ENCODE measurements around the gene CPNE8.
A peak's percentile ranks its signal among the peaks of the same experiment; 100 is the strongest.

The CPNE8 gene

GRCh38 chr12:38728894-38729293 is 176.5 kb downstream of the CPNE8 start:
- no peak for DNase-seq (ENCODE audit: low read depth)

- no peak for DNase-seq (ENCODE audit: low read depth)
Observed at GRCh38 chr12:38721611-38722252, 183.7 kb downstream of the CPNE8 start.

GRCh38 chr12:38720661-38721060 is 184.7 kb downstream of the CPNE8 start:
- DNase-seq (ENCODE audit: low read depth), result no peak

- DNase-seq (ENCODE audit: low read depth), result no peak
Observed at GRCh38 chr12:38713294-38713693, 192.1 kb downstream of the CPNE8 start.

GRCh38 chr12:38711054-38711453 is 194.3 kb downstream of the CPNE8 start:
- no peak for DNase-seq (ENCODE audit: low read depth)

- DNase-seq (ENCODE audit: low read depth), result no peak
Observed at GRCh38 chr12:38708466-38708865, 196.9 kb downstream of the CPNE8 start.

- DNase-seq (ENCODE audit: low read depth), result no peak
Observed at GRCh38 chr12:38707648-38708047, 197.7 kb downstream of the CPNE8 start.

GRCh38 chr12:38697289-38697688 is 208.1 kb downstream of the CPNE8 start:
- DNase-seq (ENCODE audit: low read depth), result no peak

- DNase-seq (ENCODE audit: low read depth), result no peak
Observed at GRCh38 chr12:38695057-38695456, 210.3 kb downstream of the CPNE8 start.

- DNase-seq (ENCODE audit: low read depth), result no peak
Observed at GRCh38 chr12:38691164-38691563, 214.2 kb downstream of the CPNE8 start.

- no peak for DNase-seq (ENCODE audit: low read depth)
Observed at GRCh38 chr12:38690646-38691045, 214.7 kb downstream of the CPNE8 start.

- DNase-seq (ENCODE audit: low read depth), result peak; percentile 18
Observed at GRCh38 chr12:38689704-38690103, 215.7 kb downstream of the CPNE8 start.

- DNase-seq (ENCODE audit: low read depth), result no peak
Observed at GRCh38 chr12:38689195-38689594, 216.2 kb downstream of the CPNE8 start.

- no peak for DNase-seq (ENCODE audit: low read depth)
Observed at GRCh38 chr12:38682521-38682920, 222.9 kb downstream of the CPNE8 start.

- DNase-seq (ENCODE audit: low read depth), result no peak
Observed at GRCh38 chr12:38669530-38669929, 235.9 kb downstream of the CPNE8 start.

- DNase-seq (ENCODE audit: low read depth), result no peak
Observed at GRCh38 chr12:38669081-38669480, 236.3 kb downstream of the CPNE8 start.

GRCh38 chr12:38666425-38666824 is 239.0 kb downstream of the CPNE8 start:
- DNase-seq (ENCODE audit: low read depth), result no peak

- DNase-seq (ENCODE audit: low read depth), result no peak
Observed at GRCh38 chr12:38664661-38665269, 240.6 kb downstream of the CPNE8 start.

- no peak for DNase-seq (ENCODE audit: low read depth)
Observed at GRCh38 chr12:38662829-38663228, 242.6 kb downstream of the CPNE8 start.

- no peak for DNase-seq (ENCODE audit: low read depth)
Observed at GRCh38 chr12:38653650-38654049, 251.7 kb downstream of the CPNE8 start.

GRCh38 chr12:38648813-38649212 is 256.6 kb downstream of the CPNE8 start:
- no peak for DNase-seq (ENCODE audit: low read depth)

- DNase-seq (ENCODE audit: low read depth), result no peak
Observed at GRCh38 chr12:38646146-38646545, 259.2 kb downstream of the CPNE8 start.

GRCh38 chr12:38639625-38640024 is 265.8 kb downstream of the CPNE8 start:
- DNase-seq (ENCODE audit: low read depth), result no peak

- no peak for DNase-seq (ENCODE audit: low read depth)
Observed at GRCh38 chr12:38638401-38638800, 267.0 kb downstream of the CPNE8 start.

All from non-pigmented ciliary epithelial cell (primary cell).